Measurements from ENCODE around the gene SDF4.

DNA sequence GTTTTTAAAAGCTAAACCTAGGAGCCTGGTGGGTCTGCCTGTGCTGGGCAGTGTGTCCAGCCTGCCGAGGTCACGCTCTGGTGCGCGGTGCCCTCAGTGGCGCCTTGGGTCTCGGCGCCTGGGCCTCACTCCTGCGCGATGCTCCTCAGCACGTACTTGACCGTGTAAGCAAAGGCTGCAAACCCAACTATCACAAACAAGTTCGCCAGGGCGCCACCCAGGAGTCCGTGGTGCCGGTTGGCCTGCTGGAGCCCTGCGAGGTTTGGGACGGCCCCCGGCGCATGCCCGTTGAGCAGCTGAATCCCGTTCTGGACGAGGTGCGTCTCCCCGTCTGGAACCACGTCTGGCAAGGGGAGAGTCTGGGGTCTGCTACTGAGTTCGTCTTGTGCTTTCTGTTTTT lies 23.3 kb upstream of the SDF4 start:
- TF ChIP-seq, protein P1, sequence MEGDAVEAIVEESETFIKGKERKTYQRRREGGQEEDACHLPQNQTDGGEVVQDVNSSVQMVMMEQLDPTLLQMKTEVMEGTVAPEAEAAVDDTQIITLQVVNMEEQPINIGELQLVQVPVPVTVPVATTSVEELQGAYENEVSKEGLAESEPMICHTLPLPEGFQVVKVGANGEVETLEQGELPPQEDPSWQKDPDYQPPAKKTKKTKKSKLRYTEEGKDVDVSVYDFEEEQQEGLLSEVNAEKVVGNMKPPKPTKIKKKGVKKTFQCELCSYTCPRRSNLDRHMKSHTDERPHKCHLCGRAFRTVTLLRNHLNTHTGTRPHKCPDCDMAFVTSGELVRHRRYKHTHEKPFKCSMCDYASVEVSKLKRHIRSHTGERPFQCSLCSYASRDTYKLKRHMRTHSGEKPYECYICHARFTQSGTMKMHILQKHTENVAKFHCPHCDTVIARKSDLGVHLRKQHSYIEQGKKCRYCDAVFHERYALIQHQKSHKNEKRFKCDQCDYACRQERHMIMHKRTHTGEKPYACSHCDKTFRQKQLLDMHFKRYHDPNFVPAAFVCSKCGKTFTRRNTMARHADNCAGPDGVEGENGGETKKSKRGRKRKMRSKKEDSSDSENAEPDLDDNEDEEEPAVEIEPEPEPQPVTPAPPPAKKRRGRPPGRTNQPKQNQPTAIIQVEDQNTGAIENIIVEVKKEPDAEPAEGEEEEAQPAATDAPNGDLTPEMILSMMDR (conservative IDR thresholded peaks at IDR 0.05), result no peak
- no peak for TF ChIP-seq ZFX (IDR thresholded peaks at IDR 0.05)
